ENCODE data around the gene ATOH8. TPM values are rescaled to one million over a fixed set of nuclear protein-coding genes. Genes with fewer than 3 reads are reported as not detected.

ATOH8 gene
- total and polyA plus RNA-seq, 2 experiments from 2014 or later: 4.8 to 10.6 TPM

DNA sequence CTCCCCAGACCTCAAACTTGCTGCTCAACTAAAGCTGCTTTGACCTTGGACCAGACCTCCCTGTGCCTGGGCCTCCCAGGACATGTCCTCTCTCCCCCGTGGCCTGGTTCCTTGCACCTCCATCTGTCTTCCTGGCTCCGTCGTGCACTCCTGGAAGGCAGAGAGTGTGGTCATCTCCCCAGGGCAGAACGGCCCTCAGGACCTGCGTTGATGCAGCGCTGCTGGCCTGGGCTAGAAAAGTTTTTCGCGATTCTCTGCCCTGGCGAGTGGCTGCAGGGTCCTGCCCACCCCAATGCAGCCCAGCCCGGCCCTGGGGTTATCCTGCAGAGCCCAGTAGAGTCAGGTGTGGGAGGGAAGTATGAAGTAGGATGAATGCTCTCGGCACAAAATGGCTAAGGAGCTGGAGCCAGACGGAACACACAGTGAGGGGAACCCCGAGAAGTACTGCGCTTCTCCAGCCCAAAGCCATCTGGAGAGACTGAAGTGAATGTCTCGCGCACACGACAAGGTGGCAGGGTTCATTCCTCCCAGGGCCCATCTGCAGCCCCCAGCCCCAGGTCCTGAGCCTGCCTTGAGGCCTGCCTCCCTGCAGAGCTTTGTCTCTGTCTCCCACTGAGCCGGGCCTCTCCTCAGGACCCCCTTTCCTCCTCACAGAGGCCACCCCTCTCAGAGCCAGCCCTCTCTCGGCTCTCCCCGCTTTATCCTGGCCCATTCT is 41.7 kb downstream of the ATOH8 start:
- DNase-seq (ENCODE audit: low read depth in 1 of 2, low spot score in 1 of 2): no peak

DNA sequence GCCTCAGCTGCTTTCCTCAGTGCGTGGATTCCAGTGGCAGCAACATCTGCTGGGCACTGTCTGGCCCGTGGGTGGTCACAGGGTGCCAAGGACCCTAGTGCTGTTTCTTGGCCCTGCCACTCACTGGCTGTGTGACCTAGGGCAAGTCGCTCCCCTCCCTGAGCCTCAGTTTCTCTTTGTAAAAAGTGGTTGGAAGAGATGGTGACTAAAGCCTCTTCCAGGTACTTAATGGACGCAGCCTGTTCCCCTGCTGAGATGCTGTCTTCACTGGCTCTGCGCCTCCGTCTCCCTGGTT is 42.2 kb downstream of the ATOH8 start:
- TF ChIP-seq, protein P1, sequence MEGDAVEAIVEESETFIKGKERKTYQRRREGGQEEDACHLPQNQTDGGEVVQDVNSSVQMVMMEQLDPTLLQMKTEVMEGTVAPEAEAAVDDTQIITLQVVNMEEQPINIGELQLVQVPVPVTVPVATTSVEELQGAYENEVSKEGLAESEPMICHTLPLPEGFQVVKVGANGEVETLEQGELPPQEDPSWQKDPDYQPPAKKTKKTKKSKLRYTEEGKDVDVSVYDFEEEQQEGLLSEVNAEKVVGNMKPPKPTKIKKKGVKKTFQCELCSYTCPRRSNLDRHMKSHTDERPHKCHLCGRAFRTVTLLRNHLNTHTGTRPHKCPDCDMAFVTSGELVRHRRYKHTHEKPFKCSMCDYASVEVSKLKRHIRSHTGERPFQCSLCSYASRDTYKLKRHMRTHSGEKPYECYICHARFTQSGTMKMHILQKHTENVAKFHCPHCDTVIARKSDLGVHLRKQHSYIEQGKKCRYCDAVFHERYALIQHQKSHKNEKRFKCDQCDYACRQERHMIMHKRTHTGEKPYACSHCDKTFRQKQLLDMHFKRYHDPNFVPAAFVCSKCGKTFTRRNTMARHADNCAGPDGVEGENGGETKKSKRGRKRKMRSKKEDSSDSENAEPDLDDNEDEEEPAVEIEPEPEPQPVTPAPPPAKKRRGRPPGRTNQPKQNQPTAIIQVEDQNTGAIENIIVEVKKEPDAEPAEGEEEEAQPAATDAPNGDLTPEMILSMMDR (IDR thresholded peaks at IDR 0.05; ENCODE audit: low read depth, low read length): no peak
- Histone ChIP-seq H3K27me3 (no peaks in the 10 kb centered on the region), H3K4me3 (no peak overlapping the region), H3K36me3 (no peaks in the 10 kb centered on the region), H3K27ac (no peak overlapping the region), H3K9me3 (ENCODE audit: low read depth) (no peaks in the 10 kb centered on the region), H3K4me1 (ENCODE audit: low read depth) (no peaks in the 10 kb centered on the region)
- DNase-seq (ENCODE audit: low read depth in 1 of 2, low spot score in 1 of 2): no peak

More for the DNA sequence above, 41.7 kb downstream of the ATOH8 start:
- Histone ChIP-seq H3K4me3 (no peak overlapping the region), H3K4me1 (ENCODE audit: low read depth) (no peaks in the 10 kb centered on the region), H3K27ac (no peak overlapping the region), H3K27me3 (no peaks in the 10 kb centered on the region), H3K9me3 (ENCODE audit: low read depth) (no peaks in the 10 kb centered on the region), H3K36me3 (no peaks in the 10 kb centered on the region)
- TF ChIP-seq, protein P1 (IDR thresholded peaks at IDR 0.05; ENCODE audit: low read depth, low read length): no peak

DNA sequence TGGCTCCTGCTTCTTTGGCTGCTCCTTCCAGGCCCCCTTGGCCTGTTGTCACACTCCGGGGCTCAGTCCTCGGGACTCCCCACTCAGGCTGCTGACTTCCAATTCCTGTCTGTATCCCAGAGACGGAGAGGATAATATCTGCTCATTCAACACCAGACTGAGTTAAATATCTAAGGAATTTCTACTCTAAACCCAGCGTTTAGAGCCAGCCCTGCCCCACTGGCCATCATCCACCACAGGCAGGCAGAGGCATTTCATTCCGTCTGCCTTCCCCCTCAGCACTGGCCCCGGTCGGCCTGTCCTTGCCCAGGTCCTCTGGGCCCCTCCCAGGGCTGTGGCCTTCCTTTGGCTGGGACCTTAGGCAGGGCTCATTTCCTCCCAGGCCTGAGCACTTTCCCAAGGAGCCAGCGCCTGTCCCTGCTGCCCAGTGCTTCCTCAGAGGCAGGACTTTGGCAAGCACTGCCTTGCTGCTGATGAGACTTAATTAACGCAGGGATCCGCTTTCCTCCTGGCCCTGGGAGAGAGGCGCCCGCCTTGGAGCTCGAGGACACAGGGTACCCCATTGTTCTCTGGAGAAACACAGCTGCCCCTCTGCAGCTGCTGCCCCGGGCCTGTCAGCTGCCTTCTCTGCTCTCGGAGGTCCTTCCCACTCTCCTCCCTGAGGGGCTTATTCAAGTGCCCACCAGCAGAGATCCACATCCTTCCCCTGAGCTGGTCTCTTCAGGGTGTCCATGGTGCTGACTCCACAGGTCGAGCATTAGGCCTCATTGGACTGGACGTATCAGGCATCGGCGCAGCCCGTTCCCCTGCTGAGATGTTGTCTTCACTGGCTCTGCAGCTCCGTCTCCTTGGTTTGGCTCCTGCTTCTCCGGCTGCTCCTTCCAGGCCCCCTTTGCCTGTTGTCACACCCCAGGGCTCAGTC is 42.8 kb downstream of the ATOH8 start:
- no peak overlapping the region for H3K4me3 ChIP-seq
- H3K36me3 ChIP-seq: no peaks in the 10 kb centered on the region
- H3K27me3 ChIP-seq: no peaks in the 10 kb centered on the region
- H3K9me3 ChIP-seq (ENCODE audit: low read depth): no peaks in the 10 kb centered on the region
- peak in 1 of 2 donors; percentile 46 for DNase-seq (ENCODE audit: low read depth in 1 of 2, low spot score in 1 of 2)
- no peak overlapping the region for H3K27ac ChIP-seq
- H3K4me1 ChIP-seq (ENCODE audit: low read depth): no peaks in the 10 kb centered on the region
- TF ChIP-seq, protein P1 (IDR thresholded peaks at IDR 0.05; ENCODE audit: low read depth, low read length): no peak

DNA sequence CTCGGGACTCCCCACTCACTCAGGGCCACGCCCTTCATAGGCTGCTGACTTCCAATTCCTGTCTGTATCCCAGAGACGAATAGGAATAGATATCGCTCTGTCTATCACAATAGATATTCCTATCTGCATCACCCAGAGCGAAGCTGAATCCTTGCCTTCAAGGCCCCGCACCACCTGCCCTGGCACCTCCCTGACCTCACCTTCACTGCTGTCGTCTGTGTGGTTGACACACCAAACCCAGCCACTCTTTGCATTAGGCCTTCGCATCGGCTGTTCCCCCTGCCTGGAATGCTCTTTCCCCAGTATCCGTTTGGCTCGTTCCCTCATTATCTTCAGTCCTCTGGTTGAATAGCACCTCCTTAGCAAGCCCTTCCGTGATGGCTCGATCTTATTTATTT is 43.5 kb downstream of the ATOH8 start:
- no peak overlapping the region for H3K27ac ChIP-seq
- H3K27me3 ChIP-seq: no peaks in the 10 kb centered on the region
- H3K36me3 ChIP-seq: no peaks in the 10 kb centered on the region
- H3K9me3 ChIP-seq (ENCODE audit: low read depth): no peaks in the 10 kb centered on the region
- H3K4me3 ChIP-seq: no peak overlapping the region
- TF ChIP-seq, protein P1 (IDR thresholded peaks at IDR 0.05; ENCODE audit: low read depth, low read length): no peak
- no peak for DNase-seq (ENCODE audit: low read depth in 1 of 2, low spot score in 1 of 2)
- no peaks in the 10 kb centered on the region for H3K4me1 ChIP-seq (ENCODE audit: low read depth)

DNA sequence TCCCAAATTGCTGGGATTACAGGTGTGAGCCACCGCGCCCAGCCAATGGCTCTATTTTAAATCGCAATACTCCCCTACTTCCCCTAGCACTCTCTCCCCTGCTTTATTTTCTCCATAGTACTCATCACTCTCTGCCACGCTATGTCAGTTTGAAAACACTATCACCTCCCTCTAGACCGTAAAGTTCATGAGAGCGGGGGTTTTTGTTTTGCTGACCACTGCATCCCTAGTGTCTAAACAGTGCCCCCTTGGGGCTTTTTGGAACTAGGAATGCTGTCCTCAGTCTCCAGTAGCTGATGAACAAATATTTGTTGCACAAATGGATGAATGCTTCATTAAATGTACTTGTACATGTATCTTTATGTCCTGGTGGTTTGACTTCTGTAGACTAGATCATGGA is 44.1 kb downstream of the ATOH8 start:
- no peak overlapping the region for H3K27ac ChIP-seq
- DNase-seq (ENCODE audit: low read depth in 1 of 2, low spot score in 1 of 2): peak; percentile 59 to 73

More for the DNA sequence above, 44.1 kb downstream of the ATOH8 start:
- H3K27me3 ChIP-seq: no peaks in the 10 kb centered on the region
- H3K9me3 ChIP-seq (ENCODE audit: low read depth): no peaks in the 10 kb centered on the region
- TF ChIP-seq, protein P1 (IDR thresholded peaks at IDR 0.05; ENCODE audit: low read depth, low read length): peak; percentile 65
- no peaks in the 10 kb centered on the region for H3K36me3 ChIP-seq
- H3K4me1 ChIP-seq (ENCODE audit: low read depth): no peaks in the 10 kb centered on the region
- H3K4me3 ChIP-seq: no peak overlapping the region

Data from cardiac muscle cell (in vitro differentiated cells and primary cell).